ENCODE measurements around the gene PTPRN2.

DNA sequence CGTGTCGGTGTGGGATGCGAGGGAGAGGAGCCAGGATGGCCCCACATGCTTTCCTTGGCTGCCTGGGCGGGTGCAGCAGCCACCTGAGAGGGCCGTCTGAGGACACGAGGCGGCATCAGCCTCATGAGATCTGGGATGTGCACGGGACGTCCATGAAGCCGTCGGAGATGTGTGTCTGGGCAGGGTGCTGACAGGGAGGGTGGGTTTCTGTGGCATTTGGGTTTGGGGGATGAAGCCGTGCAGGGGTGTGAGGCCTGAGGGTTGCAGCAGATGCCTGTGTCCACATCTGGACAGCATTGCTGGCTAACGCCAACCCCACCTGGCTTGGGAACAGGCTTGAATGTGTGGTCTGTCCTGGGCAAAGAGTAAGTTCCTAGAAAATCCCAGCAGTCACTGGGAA lies 1071.3 kb downstream of the PTPRN2 start:
- no peak for TF ChIP-seq EZH2 (IDR thresholded peaks at IDR 0.05; ENCODE audit: low read depth, low read length, severe bottlenecking)
- TF ChIP-seq EP300 (IDR thresholded peaks at IDR 0.05; ENCODE audit: borderline replicate concordance in 1 of 2, low read depth in 2 of 2, low read length in 2 of 2), result no peak
- TF ChIP-seq POLR2A (IDR thresholded peaks at IDR 0.05; ENCODE audit: control extremely low read depth in 1 of 2, low read depth in 2 of 2, low read length in 2 of 2), result no peak
- TF ChIP-seq, protein P1, sequence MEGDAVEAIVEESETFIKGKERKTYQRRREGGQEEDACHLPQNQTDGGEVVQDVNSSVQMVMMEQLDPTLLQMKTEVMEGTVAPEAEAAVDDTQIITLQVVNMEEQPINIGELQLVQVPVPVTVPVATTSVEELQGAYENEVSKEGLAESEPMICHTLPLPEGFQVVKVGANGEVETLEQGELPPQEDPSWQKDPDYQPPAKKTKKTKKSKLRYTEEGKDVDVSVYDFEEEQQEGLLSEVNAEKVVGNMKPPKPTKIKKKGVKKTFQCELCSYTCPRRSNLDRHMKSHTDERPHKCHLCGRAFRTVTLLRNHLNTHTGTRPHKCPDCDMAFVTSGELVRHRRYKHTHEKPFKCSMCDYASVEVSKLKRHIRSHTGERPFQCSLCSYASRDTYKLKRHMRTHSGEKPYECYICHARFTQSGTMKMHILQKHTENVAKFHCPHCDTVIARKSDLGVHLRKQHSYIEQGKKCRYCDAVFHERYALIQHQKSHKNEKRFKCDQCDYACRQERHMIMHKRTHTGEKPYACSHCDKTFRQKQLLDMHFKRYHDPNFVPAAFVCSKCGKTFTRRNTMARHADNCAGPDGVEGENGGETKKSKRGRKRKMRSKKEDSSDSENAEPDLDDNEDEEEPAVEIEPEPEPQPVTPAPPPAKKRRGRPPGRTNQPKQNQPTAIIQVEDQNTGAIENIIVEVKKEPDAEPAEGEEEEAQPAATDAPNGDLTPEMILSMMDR (IDR thresholded peaks at IDR 0.05; ENCODE audit: control extremely low read depth in 1 of 3, insufficient read depth in 1 of 3, low read depth in 1 of 3, low read length in 3 of 3), result no peak
- TF ChIP-seq POLR2AphosphoS5 (IDR thresholded peaks at IDR 0.05; ENCODE audit: low read depth, low read length), result no peak

All from H1 (cell line).